Natural killer cell (primary cell): ENCODE results near the gene MMP10. TPM values are rescaled to one million over a fixed set of nuclear protein-coding genes. Genes with fewer than 3 reads are reported as not detected.

Experiments used
- ATAC-seq, 3 donors: fragments of 150-1000 bp in 2 of 3; fragments of 200-7000 bp in 1 of 3; cut with Tn5 transposase; 1 replicate in 1 of 3; 2 replicates in 2 of 3; pipeline ENCODE4 v1.10.0; 2021; ENCODE audit warnings: mild to moderate bottlenecking in 2 of 3, moderate library complexity in 2 of 3
- DNase-seq, 2 donors: peaks; one replicate each; pipeline versions ENCODE4 v3.0.0 to v3.0.0-alpha.2; 2013 to 2021; ENCODE audit warnings: mixed read lengths in 1 of 2
- H3K27ac ChIP-seq: one replicate; pipeline ENCODE4 v1.5.1; 2013; ENCODE audit warnings: mild to moderate bottlenecking, low read length
- H3K27me3 ChIP-seq: one replicate; pipeline ENCODE4 v1.6.1; 2013; ENCODE audit warnings: low read length; ENCODE audit not compliant: control insufficient read depth, insufficient read depth
- H3K36me3 ChIP-seq: one replicate; pipeline ENCODE4 v1.6.1; 2013; ENCODE audit warnings: low read length; ENCODE audit not compliant: control insufficient read depth, insufficient read depth
- H3K4me1 ChIP-seq: one replicate; pipeline ENCODE4 v1.6.1; 2013; ENCODE audit warnings: low read length; ENCODE audit not compliant: control insufficient read depth, insufficient read depth
- H3K4me3 ChIP-seq: one replicate; pipeline ENCODE4 v1.5.1; 2013; ENCODE audit warnings: low read length
- H3K9me3 ChIP-seq: one replicate; pipeline ENCODE4 v1.6.1; 2013; ENCODE audit warnings: low read length; ENCODE audit not compliant: control insufficient read depth, insufficient read depth
- H3K27ac Mint-ChIP-seq, 2 donors: one replicate each; pipeline ENCODE4 v1.8.0; 2022; ENCODE audit warnings: mild to moderate bottlenecking in 2 of 2, mixed read lengths in 2 of 2, moderate library complexity in 1 of 2
- H3K27me3 Mint-ChIP-seq, 2 donors: one replicate each; pipeline ENCODE4 v1.8.0; 2022; ENCODE audit warnings: low read depth in 2 of 2, mixed read lengths in 2 of 2
- H3K36me3 Mint-ChIP-seq: one replicate; pipeline ENCODE4 v1.8.0; 2022; ENCODE audit warnings: mixed read lengths
- H3K4me1 Mint-ChIP-seq, 2 donors: one replicate each; pipeline ENCODE4 v1.8.0; 2022; ENCODE audit warnings: mixed read lengths in 2 of 2
- H3K4me3 Mint-ChIP-seq: one replicate; pipeline ENCODE4 v1.8.0; 2022; ENCODE audit warnings: mild to moderate bottlenecking, moderate library complexity, mixed read lengths
- H3K9me3 Mint-ChIP-seq, 2 donors: one replicate each; pipeline ENCODE4 v1.8.0; 2022; ENCODE audit warnings: mixed read lengths in 2 of 2
- CTCF ChIP-seq: fragments of 200-600 bp; IDR thresholded peaks from one replicate; pipeline ENCODE4 v1.8.0; 2022; ENCODE audit warnings: antibody characterized with exemption
- WGBS: methylation state at CpG from one replicate; pipeline ENCODE4 v1.1.7; 2013; ENCODE audit warnings: missing lambda C conversion rate; ENCODE audit not compliant: insufficient coverage; 5-methylcytosine and 5-hydroxymethylcytosine counted together
- intact Hi-C: fragments of 100-400 bp; cut with micrococcal nuclease; formaldehyde crosslinking; loops from one replicate; pipeline ENCODE4 v1.14.2; 2022
- total RNA-seq, 4 donors: library from RNA; stranded (reverse); fragments of 120-200 nt in 1 of 4; gene quantifications; one replicate each; pipeline versions ENCODE4 v1.2.3 to v1.2.4, GENCODE V29; 2013 to 2022

Gene MMP10
- total RNA-seq, 3 donors from 2014 or later (not counting 1 experiment from before 2014, with no cell fraction given): not detected

- intact Hi-C loops: no loop called here
- Mint-ChIP-seq H3K36me3 (no peaks in the 10 kb centered on the region), H3K27me3 (peaks cover 0 to 3% of the 10 kb centered on the region in 2 donors), H3K27ac (no peak overlapping the region), H3K9me3 (peaks cover 3% of the 10 kb centered on the region in 2 donors), H3K4me1 (no peaks in the 10 kb centered on the region), H3K4me3 (no peak overlapping the region)
- Histone ChIP-seq H3K27ac (no peak overlapping the region), H3K4me3 (no peak overlapping the region), H3K27me3 (no peaks in the 10 kb centered on the region), H3K4me1 (no peaks in the 10 kb centered on the region), H3K9me3 (no peaks in the 10 kb centered on the region), H3K36me3 (no peaks in the 10 kb centered on the region)
- no peak for TF ChIP-seq CTCF
- WGBS: 88% methylated on average over 1 of the region's 2 CpGs
- ATAC-seq: no peak
- DNase-seq: no peak
These were observed 18.1 kb downstream of the MMP10 start for GRCh38 chr11:102762361-102762767.

DNA sequence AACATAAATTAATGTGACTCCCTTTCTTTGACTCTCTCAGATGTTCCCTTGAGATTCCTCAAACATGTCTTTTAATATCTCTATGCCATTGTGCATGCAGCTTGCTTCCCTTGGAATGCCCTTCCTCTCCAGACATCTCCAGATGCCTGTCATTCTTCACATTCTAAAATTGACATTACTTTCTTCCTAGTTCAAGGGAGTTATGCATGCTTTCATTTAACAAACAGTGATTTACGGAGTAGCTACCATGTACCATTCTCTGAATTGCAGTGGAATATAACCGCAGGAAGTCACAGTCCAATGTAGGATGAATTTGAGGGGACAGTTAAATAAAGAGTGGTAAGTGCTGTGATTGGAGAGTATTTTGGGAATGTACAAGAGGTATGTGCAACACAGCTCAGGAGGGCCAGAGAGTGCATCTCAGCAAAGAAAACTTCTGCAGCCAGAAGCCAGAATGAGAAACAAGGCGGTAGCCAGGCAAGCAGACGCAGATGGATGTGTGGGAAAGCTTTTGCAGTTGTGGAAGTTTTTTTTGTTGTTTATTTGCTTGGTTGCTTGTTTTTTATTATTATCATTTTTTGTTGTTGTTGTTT lies 18.7 kb downstream of the MMP10 start:
- intact Hi-C loops: no loop called here
- Histone ChIP-seq H3K27me3 (no peaks in the 10 kb centered on the region), H3K27ac (no peak overlapping the region), H3K9me3 (no peaks in the 10 kb centered on the region), H3K4me3 (no peak overlapping the region), H3K36me3 (no peaks in the 10 kb centered on the region), H3K4me1 (no peaks in the 10 kb centered on the region)
- Mint-ChIP-seq H3K27me3 (peaks cover 0 to 6% of the 10 kb centered on the region in 2 donors), H3K9me3 (peaks cover 3% of the 10 kb centered on the region in 2 donors), H3K27ac (no peak overlapping the region), H3K4me1 (no peaks in the 10 kb centered on the region), H3K4me3 (no peak overlapping the region), H3K36me3 (no peaks in the 10 kb centered on the region)
- ATAC-seq: no peak
- 91% methylated on average over 4 of the region's 4 CpGs for WGBS
- TF ChIP-seq CTCF: no peak
- DNase-seq: no peak

- Mint-ChIP-seq H3K4me1 (no peaks in the 10 kb centered on the region), H3K9me3 (peaks cover 3 to 5% of the 10 kb centered on the region in 2 donors), H3K4me3 (no peak overlapping the region), H3K27me3 (peaks cover 5 to 10% of the 10 kb centered on the region in 2 donors), H3K36me3 (no peaks in the 10 kb centered on the region), H3K27ac (no peak overlapping the region)
- no peak overlapping the region for H3K4me3 ChIP-seq
- H3K36me3 ChIP-seq: no peaks in the 10 kb centered on the region
- no peaks in the 10 kb centered on the region for H3K27me3 ChIP-seq
- H3K4me1 ChIP-seq: no peaks in the 10 kb centered on the region
- H3K9me3 ChIP-seq: no peaks in the 10 kb centered on the region
- intact Hi-C loops: no loop called here
- TF ChIP-seq CTCF: no peak
- no peak overlapping the region for H3K27ac ChIP-seq
- ATAC-seq (peak in 1 of 3 donors; percentile 44), DNase-seq (no peak)
- 17% methylated on average over 1 of the region's 4 CpGs for WGBS
These were observed 19.9 kb downstream of the MMP10 start for GRCh38 chr11:102760344-102761035.
